GM19043 (cell line): ENCODE measurements around the gene SKA1.
"Not testable (repeated sequence)": the region's sequence is repeated elsewhere in the genome, so short reads cannot be mapped to it uniquely, and the experiment has no call there.

Experiments used
- ATAC-seq: cut with Tn5 transposase; IDR thresholded peaks from one replicate; pipeline ENCODE4 v1.9.1; 2021; ENCODE audit warnings: low read depth; ENCODE audit not compliant: unreplicated experiment

SKA1 gene

DNA sequence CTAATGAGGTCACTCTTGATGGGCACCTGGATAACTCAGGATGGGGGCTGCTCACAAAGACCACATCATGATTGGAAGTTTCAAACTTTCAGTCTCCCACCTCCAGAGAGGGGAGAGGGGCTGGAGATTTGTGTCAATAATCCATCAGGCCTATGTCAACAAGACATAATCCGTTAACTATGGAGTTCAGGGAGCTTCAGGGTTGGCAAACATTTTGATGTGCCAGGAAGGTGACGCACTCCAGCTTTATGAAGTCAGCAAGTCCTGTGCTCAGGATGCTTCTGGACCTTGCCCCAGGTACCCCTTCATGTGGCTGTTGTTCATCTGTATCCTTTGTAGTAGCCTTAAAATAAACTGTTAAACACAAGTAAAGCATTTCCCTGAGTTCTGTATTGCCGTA lies 19.0 kb downstream of the SKA1 start:
- no peak for ATAC-seq

GRCh38 chr18:50395093-50395492 lies 20.2 kb downstream of the SKA1 start:
- ATAC-seq: no peak

DNA sequence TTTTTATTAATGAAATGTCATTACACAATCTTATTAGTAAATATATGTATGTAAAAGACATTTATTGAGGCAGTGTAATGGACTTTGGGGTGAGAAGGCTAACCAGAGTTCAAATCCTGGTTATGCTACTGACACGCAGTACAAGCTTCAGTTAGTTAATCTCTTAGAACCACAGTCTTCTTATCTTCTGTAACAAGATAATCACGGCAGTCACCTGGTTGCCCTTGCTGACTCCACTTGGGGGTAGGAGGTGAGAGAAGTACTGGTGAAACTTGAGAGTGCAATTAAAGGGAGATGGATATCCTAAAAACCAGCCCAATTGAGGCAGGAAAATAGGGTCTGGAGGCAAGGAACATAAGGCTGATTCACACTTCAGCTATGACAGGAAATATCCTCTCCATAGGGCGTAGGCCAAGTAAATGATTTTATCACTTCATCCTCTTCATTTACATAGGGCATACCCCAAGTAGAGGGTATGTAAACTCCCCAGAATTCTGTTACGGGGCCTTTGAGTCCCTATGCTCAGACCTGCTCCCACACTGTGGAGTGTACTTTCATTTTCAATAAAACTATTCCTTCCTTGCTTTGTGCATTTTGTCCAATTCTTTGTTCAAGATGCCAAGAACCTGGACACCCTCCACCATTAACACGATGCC lies 21.3 kb downstream of the SKA1 start:
- ATAC-seq: no peak

GRCh38 chr18:50397023-50397422 lies 22.2 kb downstream of the SKA1 start:
- no peak for ATAC-seq

- no peak for ATAC-seq
Measured at GRCh38 chr18:50398099-50398498, 23.3 kb downstream of the SKA1 start.

GRCh38 chr18:50398947-50399346 lies 24.1 kb downstream of the SKA1 start:
- ATAC-seq: no peak

- no peak for ATAC-seq
Measured at GRCh38 chr18:50399582-50399981, 24.7 kb downstream of the SKA1 start.

GRCh38 chr18:50400438-50400837 lies 25.6 kb downstream of the SKA1 start:
- ATAC-seq: not testable (repeated sequence)

DNA sequence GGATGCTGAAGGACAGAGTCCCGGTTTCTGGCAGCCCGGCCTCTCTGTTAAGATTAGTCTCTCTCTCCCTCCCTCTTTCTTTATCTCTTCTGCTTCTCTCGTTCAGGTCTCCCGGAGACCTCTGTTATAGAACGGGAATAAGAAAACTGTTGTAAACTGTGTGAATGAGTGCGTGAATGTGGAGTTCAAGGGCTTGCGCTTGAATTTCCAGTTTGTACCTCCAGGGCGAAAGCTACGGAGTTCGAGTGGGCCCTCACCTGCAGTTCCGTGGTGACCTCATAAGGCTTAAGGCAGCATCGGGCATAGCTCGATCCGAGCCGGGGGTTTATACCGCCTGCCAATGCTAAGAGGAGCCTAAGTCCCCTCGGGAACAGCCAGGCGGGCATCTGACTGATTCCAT lies 26.4 kb downstream of the SKA1 start:
- ATAC-seq: no peak

- ATAC-seq: no peak
Measured at GRCh38 chr18:50401888-50402287, 27.0 kb downstream of the SKA1 start.

GRCh38 chr18:50404752-50405581 lies 30.1 kb downstream of the SKA1 start:
- not testable (repeated sequence) for ATAC-seq

DNA sequence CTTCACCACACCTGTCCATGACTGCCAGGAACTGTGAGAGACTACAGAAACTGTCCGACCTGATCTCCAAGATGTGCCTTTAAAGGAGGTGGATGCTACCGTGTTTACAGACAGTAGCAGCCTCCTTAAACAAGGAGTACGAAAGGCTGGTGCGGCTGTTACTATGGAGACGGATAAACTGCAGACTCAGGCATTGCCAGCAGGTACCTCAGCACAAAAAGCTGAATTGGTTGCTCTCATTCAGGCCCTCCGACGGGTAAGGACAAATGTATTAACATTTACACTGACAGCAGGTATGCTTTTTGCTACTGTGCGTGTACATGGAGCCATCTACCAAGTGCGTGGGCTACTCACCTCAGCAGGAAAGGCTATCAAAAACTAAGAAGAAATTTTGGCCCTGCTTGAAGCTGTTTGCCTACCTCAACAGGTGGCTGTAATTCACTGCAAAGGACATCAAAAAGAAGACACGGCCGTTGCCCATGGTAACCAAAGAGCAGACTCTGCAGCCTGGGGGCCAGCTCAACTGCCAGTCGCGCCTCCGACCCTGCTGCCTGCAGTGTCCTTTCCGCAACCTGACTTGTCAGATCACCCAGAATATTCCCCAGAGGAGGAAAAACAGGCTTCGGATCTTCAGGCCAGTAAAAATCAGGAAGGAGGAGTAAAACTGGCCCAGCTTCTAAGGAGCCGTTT lies 30.9 kb downstream of the SKA1 start:
- ATAC-seq: no peak

- no peak for ATAC-seq
Measured at GRCh38 chr18:50409236-50409635, 34.4 kb downstream of the SKA1 start.

DNA sequence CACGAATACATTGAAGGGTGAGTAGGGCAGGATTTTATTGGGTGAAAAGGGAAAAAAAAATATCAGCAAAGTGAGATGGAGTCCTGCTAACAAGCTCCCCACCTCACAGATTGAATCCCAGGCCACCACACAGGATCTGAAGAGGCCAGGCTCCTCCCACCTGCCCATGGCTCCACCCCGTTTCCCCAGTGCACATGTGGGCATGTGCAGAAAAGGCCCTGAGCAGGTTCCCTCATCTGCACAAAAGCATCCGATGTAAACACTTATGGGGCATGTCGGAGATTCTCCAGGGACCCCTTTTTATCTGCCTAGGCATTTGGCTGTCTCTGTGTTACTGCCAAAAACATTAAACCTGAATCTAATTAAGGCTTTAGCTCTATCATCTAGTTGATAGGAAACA lies 35.2 kb downstream of the SKA1 start:
- no peak for ATAC-seq

- no peak for ATAC-seq
Measured at GRCh38 chr18:50410894-50411293, 36.0 kb downstream of the SKA1 start.

- not testable (repeated sequence) for ATAC-seq
Measured at GRCh38 chr18:50416832-50417231, 42.0 kb downstream of the SKA1 start.

GRCh38 chr18:50417705-50418104 lies 42.9 kb downstream of the SKA1 start:
- not testable (repeated sequence) for ATAC-seq

GRCh38 chr18:50418650-50419049 lies 43.8 kb downstream of the SKA1 start:
- ATAC-seq: no peak

GRCh38 chr18:50422286-50422898 lies 47.5 kb downstream of the SKA1 start:
- ATAC-seq: no peak

DNA sequence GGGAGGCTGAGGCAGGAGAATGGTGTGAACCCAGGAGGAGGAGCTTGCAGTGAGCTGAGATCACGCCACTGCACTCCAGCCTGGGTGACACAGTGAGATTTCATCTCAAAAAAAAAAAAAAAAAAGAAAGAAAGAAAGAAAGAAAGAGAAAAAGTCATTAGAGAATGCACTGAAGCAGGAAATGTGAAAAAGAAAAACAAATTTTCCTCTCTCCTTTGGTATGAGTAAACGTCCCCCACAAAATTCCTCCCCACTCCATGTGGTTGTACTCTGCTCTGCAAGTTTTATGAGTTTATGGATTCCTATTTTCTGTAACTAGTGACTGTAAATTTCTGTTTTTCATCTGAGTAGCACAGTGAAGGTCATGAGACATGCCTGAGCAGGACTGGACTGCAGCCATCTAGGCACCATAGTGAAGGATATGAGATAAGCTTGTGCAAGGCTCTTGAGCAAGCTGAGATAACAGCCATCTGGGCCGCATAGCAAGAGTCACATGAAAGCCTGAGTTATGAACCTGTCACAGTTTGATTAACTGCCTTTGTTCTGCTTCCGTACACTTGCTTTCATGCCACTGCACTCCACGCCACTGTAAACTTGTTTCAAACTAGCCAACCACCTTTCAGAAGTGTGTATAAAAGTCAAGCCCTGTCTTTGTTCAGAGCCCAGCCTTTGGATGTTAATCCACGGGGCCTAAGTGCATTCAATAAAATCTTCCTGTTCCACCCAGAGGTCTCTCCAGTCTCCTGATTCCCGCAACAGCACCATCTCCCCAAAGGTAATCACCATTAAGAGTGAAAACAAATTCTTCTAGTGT lies 50.2 kb downstream of the SKA1 start:
- no peak for ATAC-seq
